ENCODE results near the gene ISG20L2. TPM values are rescaled to one million over a fixed set of nuclear protein-coding genes. Genes with fewer than 3 reads are reported as not detected.
A peak's percentile ranks its signal among the peaks of the same experiment; 100 is the strongest.

The ISG20L2 gene
- polyA plus RNA-seq, 2 of the 4 experiments (the other 2 are of a cell fraction), result 29.6 to 42.5 TPM

DNA sequence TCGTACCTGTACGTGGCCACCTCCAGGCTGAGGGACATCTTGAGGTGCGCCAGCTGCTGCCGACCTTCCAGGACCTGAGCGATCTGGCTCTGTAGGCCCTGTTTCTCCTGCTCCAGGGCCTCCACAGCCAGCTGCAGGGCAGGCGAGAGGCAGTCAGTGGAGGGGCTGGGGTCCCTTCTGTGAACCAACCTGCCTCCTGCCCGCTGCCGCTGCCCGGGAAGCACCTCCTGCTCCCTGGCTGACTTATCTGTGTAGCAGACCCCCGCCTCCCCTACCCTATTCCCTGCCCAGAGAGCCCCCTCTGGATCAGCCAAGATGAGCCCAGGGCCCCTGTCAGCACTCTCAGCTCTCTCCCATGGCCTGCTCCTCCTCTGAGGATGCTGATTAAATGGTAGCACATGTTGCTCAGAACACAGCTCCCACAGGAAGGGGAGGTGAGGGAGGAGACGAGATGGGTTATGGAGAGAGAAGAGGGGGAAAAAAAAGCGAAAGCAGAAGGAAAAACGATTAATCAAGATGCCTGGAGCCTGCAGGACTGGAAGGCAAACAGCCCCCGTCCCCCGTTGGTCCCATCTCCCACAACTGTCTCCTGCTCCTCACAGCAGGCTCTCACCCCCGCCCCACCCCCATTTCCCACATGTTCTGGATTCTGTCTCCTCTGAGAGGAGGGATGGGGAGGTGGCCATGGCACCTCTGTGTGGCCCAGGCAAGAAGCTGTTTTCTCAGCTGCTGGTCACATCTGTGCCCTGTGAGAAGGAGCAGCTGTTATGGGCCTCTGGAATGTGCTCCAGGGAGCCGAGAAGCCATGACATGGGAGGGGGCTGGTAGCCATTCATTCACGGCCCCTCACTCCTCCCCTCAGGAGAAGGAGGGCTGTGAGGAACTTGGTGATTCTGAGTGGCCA lies 53.1 kb downstream of the ISG20L2 start:
- CTCF ChIA-PET, result interaction anchor here (0.8 to 52.1 kb wide), 6 partner anchors 14 to 158 kb away, joined by 3 to 2258 read pairs (median 302); partner anchors contain the start of genes CRABP2, HAPLN2, ISG20L2 and METTL25B
- ATAC-seq (peak in 1 of 2 experiments; percentile 8; a peak in 1 of 6 replicates), DNase-seq (ENCODE audit: low read depth in 1 of 2, low spot score in 1 of 2) (no peak), FAIRE-seq (no peak)
- H3K4me1 ChIP-seq, result peaks cover 13% of the 10 kb centered on the region
- no peak overlapping the region for H3K4me3 ChIP-seq
- POLR2A ChIA-PET, result no interaction called here
- no peaks in the 10 kb centered on the region for H3K9me3 ChIP-seq
- 73% methylated on average over 13 of the region's 18 CpGs for WGBS (ENCODE audit: missing lambda C conversion rate)
- TF ChIP-seq EHMT2 (IDR thresholded peaks at IDR 0.05; ENCODE audit: low read depth), result no peak
- TF ChIP-seq E2F6 (IDR thresholded peaks at IDR 0.05; ENCODE audit: borderline replicate concordance, low read depth), result no peak
- TF ChIP-seq, protein P1, sequence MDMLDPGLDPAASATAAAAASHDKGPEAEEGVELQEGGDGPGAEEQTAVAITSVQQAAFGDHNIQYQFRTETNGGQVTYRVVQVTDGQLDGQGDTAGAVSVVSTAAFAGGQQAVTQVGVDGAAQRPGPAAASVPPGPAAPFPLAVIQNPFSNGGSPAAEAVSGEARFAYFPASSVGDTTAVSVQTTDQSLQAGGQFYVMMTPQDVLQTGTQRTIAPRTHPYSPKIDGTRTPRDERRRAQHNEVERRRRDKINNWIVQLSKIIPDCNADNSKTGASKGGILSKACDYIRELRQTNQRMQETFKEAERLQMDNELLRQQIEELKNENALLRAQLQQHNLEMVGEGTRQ (IDR thresholded peaks at IDR 0.05), result no peak
- TF ChIP-seq JUN (IDR thresholded peaks at IDR 0.05), result no peak
- no peak for TF ChIP-seq REST (IDR thresholded peaks at IDR 0.05)
- no peak for TF ChIP-seq JUNB (IDR thresholded peaks at IDR 0.05)
- no peak for TF ChIP-seq EP300 (IDR thresholded peaks at IDR 0.05)
- TF ChIP-seq HDAC2 (IDR thresholded peaks at IDR 0.05), result no peak
- no peak for TF ChIP-seq FOSL2 (IDR thresholded peaks at IDR 0.05)
- TF ChIP-seq FOSL2 (CRISPR knock-in tag; IDR thresholded peaks at IDR 0.05), result no peak
- no peak for TF ChIP-seq RNF2 (IDR thresholded peaks at IDR 0.05; ENCODE audit: borderline replicate concordance, low read depth)
- no peak for TF ChIP-seq RARB (CRISPR knock-in tag; IDR thresholded peaks at IDR 0.05)
- no peak for TF ChIP-seq KDM5A (IDR thresholded peaks at IDR 0.05)
- no peak for TF ChIP-seq NR3C1 (IDR thresholded peaks at IDR 0.05)
- no peak for TF ChIP-seq GATA3 (IDR thresholded peaks at IDR 0.05; ENCODE audit: borderline replicate concordance)
- no peak for TF ChIP-seq HES2 (IDR thresholded peaks at IDR 0.05)
- TF ChIP-seq MAZ (IDR thresholded peaks at IDR 0.05; ENCODE audit: borderline replicate concordance, low read depth, low read length), result no peak
- TF ChIP-seq RCOR1 (IDR thresholded peaks at IDR 0.05; ENCODE audit: low read depth, low read length), result no peak
- TF ChIP-seq KDM1A (IDR thresholded peaks at IDR 0.05; ENCODE audit: low read depth), result no peak
- TF ChIP-seq FOSB (CRISPR knock-in tag; IDR thresholded peaks at IDR 0.05), result no peak
- TF ChIP-seq ATOH8 (CRISPR knock-in tag; IDR thresholded peaks at IDR 0.05; ENCODE audit: low read depth), result no peak
- H3K27ac ChIP-seq, result 0 out of 6 replicates have a peak overlapping the region, but pooled peaks of 1 of the 2 experiments have one; percentile 8
- H3K4me2 ChIP-seq, result no peak overlapping the region

Data from A549 (cell line).